ENCODE measurements around the gene CDK18.

GRCh38 chr1:205538235-205538840 is 33.9 kb downstream of the CDK18 start:
- TF ChIP-seq POLR2A (IDR thresholded peaks at IDR 0.05; ENCODE audit: low read depth) (no peak), CTCF (IDR thresholded peaks at IDR 0.05) (no peak)
